ENCODE data around the gene RLN1. TPM values are rescaled to one million over a fixed set of nuclear protein-coding genes. Genes with fewer than 3 reads are reported as not detected.

The RLN1 gene
- total RNA-seq, 1 experiment from 2014 or later = 0.87 TPM

- CTCF ChIA-PET = no interaction called here
- Mint-ChIP-seq H3K4me1 (no peaks in the 10 kb centered on the region), H3K36me3 (no peaks in the 10 kb centered on the region), H3K4me3 (no peak overlapping the region), H3K9me3 (peaks cover 19% of the 10 kb centered on the region), H3K27ac (no peak overlapping the region), H3K27me3 (ENCODE audit: low read depth) (peaks cover 6% of the 10 kb centered on the region; the same call in 1 of the 2 replicates)
- POLR2A ChIA-PET = no interaction called here
- DNase-seq (ENCODE audit: low spot score) = no peak
- TF ChIP-seq ZNF232 (CRISPR knock-in tag; IDR thresholded peaks at IDR 0.05) (no peak), MAX (CRISPR knock-in tag; IDR thresholded peaks at IDR 0.05) (no peak), ZNF263 (CRISPR knock-in tag; IDR thresholded peaks at IDR 0.05; ENCODE audit: low read depth) (no peak), AR (CRISPR knock-in tag; IDR thresholded peaks at IDR 0.05) (no peak), NR2C2 (CRISPR knock-in tag; IDR thresholded peaks at IDR 0.05) (no peak), SMAD3 (CRISPR knock-in tag; IDR thresholded peaks at IDR 0.05; ENCODE audit: borderline replicate concordance) (no peak), ZNF317 (CRISPR knock-in tag; IDR thresholded peaks at IDR 0.05; ENCODE audit: borderline replicate concordance, low read depth) (no peak), OVOL2 (CRISPR knock-in tag; IDR thresholded peaks at IDR 0.05; ENCODE audit: borderline replicate concordance) (no peak), ATF3 (CRISPR knock-in tag; conservative IDR thresholded peaks at IDR 0.05) (no peak)
- TF ChIP-seq, protein P1, sequence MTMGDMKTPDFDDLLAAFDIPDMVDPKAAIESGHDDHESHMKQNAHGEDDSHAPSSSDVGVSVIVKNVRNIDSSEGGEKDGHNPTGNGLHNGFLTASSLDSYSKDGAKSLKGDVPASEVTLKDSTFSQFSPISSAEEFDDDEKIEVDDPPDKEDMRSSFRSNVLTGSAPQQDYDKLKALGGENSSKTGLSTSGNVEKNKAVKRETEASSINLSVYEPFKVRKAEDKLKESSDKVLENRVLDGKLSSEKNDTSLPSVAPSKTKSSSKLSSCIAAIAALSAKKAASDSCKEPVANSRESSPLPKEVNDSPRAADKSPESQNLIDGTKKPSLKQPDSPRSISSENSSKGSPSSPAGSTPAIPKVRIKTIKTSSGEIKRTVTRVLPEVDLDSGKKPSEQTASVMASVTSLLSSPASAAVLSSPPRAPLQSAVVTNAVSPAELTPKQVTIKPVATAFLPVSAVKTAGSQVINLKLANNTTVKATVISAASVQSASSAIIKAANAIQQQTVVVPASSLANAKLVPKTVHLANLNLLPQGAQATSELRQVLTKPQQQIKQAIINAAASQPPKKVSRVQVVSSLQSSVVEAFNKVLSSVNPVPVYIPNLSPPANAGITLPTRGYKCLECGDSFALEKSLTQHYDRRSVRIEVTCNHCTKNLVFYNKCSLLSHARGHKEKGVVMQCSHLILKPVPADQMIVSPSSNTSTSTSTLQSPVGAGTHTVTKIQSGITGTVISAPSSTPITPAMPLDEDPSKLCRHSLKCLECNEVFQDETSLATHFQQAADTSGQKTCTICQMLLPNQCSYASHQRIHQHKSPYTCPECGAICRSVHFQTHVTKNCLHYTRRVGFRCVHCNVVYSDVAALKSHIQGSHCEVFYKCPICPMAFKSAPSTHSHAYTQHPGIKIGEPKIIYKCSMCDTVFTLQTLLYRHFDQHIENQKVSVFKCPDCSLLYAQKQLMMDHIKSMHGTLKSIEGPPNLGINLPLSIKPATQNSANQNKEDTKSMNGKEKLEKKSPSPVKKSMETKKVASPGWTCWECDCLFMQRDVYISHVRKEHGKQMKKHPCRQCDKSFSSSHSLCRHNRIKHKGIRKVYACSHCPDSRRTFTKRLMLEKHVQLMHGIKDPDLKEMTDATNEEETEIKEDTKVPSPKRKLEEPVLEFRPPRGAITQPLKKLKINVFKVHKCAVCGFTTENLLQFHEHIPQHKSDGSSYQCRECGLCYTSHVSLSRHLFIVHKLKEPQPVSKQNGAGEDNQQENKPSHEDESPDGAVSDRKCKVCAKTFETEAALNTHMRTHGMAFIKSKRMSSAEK (CRISPR knock-in tag; IDR thresholded peaks at IDR 0.05; ENCODE audit: borderline replicate concordance) = no peak
- TF ChIP-seq, protein P2, sequence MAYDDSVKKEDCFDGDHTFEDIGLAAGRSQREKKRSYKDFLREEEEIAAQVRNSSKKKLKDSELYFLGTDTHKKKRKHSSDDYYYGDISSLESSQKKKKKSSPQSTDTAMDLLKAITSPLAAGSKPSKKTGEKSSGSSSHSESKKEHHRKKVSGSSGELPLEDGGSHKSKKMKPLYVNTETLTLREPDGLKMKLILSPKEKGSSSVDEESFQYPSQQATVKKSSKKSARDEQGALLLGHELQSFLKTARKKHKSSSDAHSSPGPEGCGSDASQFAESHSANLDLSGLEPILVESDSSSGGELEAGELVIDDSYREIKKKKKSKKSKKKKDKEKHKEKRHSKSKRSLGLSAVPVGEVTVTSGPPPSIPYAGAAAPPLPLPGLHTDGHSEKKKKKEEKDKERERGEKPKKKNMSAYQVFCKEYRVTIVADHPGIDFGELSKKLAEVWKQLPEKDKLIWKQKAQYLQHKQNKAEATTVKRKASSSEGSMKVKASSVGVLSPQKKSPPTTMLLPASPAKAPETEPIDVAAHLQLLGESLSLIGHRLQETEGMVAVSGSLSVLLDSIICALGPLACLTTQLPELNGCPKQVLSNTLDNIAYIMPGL (CRISPR knock-in tag; IDR thresholded peaks at IDR 0.05) = no peak
- no peak for ATAC-seq
Measured at GRCh38 chr9:5286262-5286661, 53.4 kb downstream of the RLN1 start.

Other genes starting within 250 kb of the RLN1 start
- not detected in 3 replicates for gene INSL6, start 154.2 kb downstream of the RLN1 start, total RNA-seq (2021)
- not detected in 3 replicates for gene INSL4, start 108.5 kb downstream of the RLN1 start, total RNA-seq (2021)
- 4.0 to 4.7 TPM (median 4.3 TPM) in 3 replicates for gene RLN2, start 35.2 kb downstream of the RLN1 start, total RNA-seq (2021)
- 19.2 to 26.3 TPM (median 25.0 TPM) in 3 replicates for gene PLGRKT, start 98.0 kb upstream of the RLN1 start, total RNA-seq (2021)
- gene CD274, start 110.7 kb upstream of the RLN1 start, total RNA-seq (2021) = 0.05 to 0.42 TPM (median 0.21 TPM) in 3 replicates
- gene PDCD1LG2, start 170.7 kb upstream of the RLN1 start, total RNA-seq (2021) = not detected in 3 replicates

All from WTC11 (cell line).